Measurements from ENCODE around the gene CRYZ.
"Not testable (repeated sequence)": the region's sequence is repeated elsewhere in the genome, so short reads cannot be mapped to it uniquely, and the experiment has no call there.

Gene CRYZ

DNA sequence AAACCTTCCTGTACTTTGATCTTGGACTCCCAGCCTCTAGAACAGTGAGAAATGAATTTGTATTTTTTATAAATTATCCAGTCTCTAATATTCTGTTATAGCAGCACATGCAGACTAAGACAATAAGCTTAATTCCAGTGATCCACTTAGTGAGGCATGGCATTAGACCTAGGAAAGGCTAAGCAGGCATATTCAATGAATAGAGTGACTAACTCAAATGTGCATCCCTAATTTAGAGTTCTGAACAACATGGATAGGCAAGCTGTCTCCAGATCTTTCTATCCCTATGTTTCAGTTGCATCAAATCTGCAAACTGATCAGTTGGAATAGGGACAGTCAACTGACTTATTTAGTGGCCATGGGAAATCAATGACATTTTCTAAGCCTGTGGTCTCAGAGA lies 54.9 kb downstream of the CRYZ start:
- no peak for DNase-seq

DNA sequence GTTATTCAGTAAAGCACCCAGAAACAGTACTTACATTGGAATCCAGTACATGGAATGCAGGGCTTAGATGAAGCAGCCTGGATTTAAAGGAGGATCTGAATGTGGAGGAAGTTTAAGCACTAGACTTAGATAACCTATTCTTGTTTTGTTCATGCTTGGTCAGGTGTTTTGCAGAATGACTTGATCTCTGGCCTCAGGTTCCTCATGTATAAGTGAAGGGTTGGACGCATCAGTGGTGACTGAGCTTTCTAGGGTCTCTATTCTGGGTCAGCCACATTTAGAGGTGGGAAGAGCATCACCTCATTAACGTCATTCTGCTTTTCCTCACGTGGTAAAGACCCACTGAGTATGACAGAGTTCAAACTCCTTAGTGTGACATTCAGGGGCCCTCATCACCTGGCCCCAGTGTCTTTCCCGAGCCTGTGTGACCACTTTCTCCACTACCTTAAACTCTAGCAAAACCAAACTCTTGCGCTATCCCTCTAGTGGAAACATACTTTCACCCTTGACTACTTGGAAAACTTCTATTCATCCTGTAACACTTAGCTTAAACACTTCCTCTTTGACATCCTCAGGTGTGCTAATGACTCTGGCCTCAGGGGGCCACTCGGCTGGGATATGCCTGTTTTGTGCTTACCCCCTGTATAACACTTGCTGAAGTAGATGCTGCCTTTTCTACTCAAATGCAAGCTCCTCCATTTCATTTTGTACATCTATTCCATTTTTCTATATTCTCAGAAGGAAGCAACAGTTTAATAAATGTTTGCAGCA lies 58.4 kb downstream of the CRYZ start:
- no peak for DNase-seq

DNA sequence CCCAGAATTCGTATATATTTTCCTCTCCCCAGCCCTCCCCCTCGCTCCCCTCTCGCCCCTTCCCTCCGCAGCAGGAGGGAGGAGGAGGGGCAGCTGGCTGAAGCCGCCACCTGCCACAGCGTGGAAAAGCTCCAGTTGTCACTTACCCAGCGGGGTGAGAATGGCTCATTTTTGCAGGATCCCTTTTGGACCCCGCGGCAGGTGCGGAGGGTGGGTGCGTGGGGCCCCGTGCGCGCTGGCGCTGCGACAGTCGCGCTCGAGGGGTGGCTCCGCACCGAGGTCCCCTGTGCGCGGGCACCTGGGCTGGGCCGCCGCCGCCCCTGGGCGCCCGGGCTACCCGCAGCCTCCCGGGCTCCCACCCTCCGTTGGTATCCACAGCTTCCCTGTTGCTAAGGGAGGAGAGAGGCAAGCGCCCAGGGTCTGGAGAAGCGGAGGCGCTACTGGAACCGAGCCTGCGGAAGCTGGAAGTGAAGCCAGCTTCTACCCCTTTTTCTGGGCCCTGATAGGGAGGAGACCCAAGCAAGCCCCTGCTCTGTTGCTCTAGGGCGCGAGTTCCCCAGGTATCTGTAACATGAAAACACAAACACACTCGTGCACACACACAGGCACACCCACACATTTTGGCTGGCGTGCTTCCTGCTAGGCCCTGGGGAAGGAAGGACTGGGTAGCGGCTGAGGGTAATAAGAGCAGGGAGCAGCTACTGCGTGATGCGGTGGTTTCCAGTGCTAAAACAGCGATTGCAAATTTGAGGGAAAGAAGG lies 59.3 kb downstream of the CRYZ start, which contains the start of gene ERICH3:
TSS of gene ERICH3 (minus strand) at position 442 of the 761 bp plus-strand sequence. CDS start at position 169, 273 bp downstream.
- DNase-seq: no peak

DNA sequence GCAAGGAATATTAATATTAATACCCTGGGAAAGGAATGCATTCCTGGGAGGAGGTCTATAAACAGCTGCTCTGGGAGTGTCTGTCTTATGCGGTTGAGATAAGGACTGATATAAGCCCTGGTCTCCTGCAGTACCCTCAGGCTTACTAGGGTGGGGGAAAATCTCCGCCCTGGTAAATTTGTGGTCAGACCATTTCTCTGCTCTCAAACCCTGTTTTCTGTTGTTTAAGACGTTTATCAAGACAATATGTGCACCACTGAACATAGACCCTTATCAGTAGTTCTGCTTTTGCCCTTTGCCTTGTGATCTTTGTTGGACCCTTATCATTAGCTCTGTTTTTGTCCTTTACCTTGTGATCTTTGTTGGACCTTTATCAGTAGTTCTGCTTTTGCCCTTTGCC lies 62.0 kb downstream of the CRYZ start:
- DNase-seq: not testable (repeated sequence)
